HUES6 (cell line): ENCODE data around the gene LYZL4.

Source experiments
- H3K27ac ChIP-seq: 2 replicates; pipeline ENCODE4 v1.7.0; 2013; ENCODE audit warnings: low read depth, mild to moderate bottlenecking, low read length, inconsistent platforms
- H3K27me3 ChIP-seq: 2 replicates; pipeline ENCODE4 v1.6.1; 2013; ENCODE audit warnings: low read length; ENCODE audit not compliant: control insufficient read depth, insufficient read depth
- H3K36me3 ChIP-seq: 2 replicates; pipeline ENCODE4 v1.6.1; 2013; ENCODE audit warnings: low read length; ENCODE audit not compliant: control insufficient read depth, insufficient read depth
- H3K4me1 ChIP-seq: 2 replicates; pipeline ENCODE4 v1.6.1; 2013; ENCODE audit warnings: low read length; ENCODE audit not compliant: control insufficient read depth, insufficient read depth
- H3K4me3 ChIP-seq: 2 replicates; pipeline ENCODE4 v1.5.1; 2013; ENCODE audit warnings: low read depth, low read length
- H3K9ac ChIP-seq: one replicate; pipeline ENCODE4 v1.6.1; 2013; ENCODE audit warnings: mild to moderate bottlenecking, low read length
- H3K9me3 ChIP-seq: 2 replicates; pipeline ENCODE4 v1.6.1; 2013; ENCODE audit warnings: low read depth, low read length; ENCODE audit not compliant: control insufficient read depth, insufficient read depth

The LYZL4 gene

DNA sequence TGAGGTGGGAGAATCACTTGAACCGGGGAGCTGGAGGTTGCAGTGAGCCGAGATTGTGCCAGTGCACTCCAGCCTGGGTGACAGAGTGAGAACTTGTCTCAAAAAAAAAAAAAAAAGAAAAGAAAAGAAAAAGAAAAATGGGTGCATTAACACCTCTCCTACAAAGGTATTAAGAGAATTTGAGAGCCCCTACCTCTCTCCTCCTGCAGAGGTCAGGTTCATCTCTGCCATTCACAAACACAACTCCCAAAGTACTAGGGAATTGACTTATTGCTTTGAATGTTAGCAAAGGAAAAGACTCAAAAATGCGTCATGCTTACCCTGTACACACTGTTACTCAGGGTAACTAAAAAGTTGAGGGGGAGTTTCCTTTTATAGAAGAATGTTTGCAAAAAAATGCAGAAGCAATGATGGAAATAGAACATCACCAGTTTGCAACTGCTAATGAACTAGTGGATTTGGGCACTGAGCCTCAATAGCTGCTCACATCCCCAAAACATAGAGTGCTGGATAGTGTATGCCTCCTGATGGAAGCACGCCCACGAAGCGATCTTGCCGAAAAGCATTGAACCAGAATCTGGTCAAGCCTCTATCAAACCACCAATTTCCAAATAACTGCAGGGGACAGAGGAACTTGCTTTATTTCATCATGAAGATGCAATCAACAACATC is 15.5 kb upstream of the LYZL4 start:
- H3K36me3 ChIP-seq: no peaks in the 10 kb centered on the region
- no peak overlapping the region for H3K4me3 ChIP-seq
- no peak overlapping the region for H3K27ac ChIP-seq
- H3K4me1 ChIP-seq: 0 out of 2 replicates have a peak, but pooled peaks cover 2% of the 10 kb centered on the region
- H3K9me3 ChIP-seq: no peaks in the 10 kb centered on the region
- H3K27me3 ChIP-seq: no peaks in the 10 kb centered on the region
- H3K9ac ChIP-seq: no peak overlapping the region

DNA sequence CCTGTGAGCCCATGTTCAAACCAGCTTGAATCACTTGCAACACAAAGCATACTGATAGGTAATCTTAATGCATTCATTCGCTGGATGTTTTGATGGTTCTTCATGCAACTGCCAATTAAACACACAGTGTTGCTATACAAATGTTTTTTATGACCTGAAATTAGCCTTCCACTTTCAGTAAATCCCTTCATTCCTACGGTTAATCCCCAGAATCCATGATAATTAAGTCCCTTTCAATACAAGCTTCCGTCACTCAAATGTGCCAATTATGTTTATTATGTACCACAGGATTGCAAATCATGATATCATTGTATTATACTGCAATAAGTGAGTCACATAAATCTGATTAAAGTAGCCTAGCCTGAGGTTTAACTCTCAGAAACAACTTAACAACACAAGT is 14.5 kb upstream of the LYZL4 start:
- no peak overlapping the region for H3K9ac ChIP-seq
- H3K4me3 ChIP-seq: no peak overlapping the region
- H3K4me1 ChIP-seq: 0 out of 2 replicates have a peak, but pooled peaks cover 2% of the 10 kb centered on the region
- H3K27ac ChIP-seq: no peak overlapping the region
- H3K9me3 ChIP-seq: no peaks in the 10 kb centered on the region
- H3K27me3 ChIP-seq: no peaks in the 10 kb centered on the region
- H3K36me3 ChIP-seq: no peaks in the 10 kb centered on the region

DNA sequence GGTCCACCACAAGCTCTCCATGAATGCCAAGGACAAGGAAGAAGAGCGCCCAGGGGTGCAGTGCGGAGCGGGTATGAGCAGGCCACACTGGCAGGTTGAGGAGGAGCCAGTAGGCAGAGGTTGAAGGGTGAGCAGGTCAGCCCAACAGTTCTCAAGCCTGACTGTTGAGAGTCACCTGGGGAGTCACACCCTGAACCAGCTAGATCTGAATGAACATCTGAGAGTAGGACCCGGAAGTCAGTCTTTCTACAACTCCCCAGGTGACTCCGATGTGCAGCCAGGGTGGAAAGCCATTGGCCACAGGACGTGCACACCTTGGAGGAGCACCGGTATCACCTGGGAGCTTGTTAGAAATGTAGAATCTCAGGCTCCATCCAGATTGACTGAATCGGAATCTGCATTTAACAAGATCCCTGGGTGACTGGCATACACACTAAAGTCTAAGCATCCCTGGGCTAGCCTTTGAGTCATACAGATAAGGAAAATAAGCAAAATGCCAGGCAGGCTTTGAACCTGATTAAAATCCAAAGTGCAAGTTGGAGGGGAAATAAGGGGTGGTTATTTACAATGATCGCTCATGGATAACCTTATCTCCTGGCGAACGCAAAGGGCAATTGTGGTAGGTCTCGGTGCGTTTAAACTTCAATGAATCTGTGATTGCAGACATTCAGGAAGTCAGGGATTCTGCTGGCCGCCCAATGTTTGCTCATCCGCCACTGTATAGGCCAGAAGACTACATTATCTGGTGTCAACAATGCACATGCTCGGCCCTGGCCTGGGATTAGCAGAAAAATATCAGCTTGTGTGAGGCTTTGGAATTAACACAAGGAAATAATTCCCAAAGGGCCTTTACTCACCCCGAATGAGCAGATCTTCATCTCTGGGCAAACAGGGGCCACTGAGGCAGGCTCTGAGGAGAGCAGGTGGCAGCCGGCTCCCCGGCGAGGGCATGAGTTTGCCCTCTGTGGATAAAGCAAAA is 11.7 kb upstream of the LYZL4 start:
- H3K9ac ChIP-seq: no peak overlapping the region
- H3K36me3 ChIP-seq: no peaks in the 10 kb centered on the region
- H3K4me1 ChIP-seq: no peaks in the 10 kb centered on the region
- H3K27me3 ChIP-seq: no peaks in the 10 kb centered on the region
- H3K9me3 ChIP-seq: no peaks in the 10 kb centered on the region
- no peak overlapping the region for H3K27ac ChIP-seq
- H3K4me3 ChIP-seq: no peak overlapping the region

DNA sequence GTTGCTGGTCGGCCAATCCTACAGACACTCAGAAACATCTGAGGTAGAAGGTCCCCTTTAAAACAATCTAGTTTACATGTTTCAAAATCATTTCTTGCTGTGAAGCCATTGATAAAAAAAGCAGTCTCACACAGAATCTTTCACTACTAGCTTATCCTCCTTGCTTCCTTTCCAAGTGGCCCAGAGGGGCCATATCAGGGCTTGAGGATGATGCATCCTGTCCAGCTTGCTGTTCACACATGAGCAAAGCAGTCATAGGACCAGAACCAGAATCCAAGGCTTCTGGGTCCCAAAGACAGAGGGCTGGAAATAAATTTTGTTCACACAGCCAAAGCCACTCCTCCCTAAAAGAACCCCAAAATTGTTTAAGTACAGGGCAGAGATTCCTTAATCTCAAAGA is 9.2 kb upstream of the LYZL4 start:
- H3K9me3 ChIP-seq: no peaks in the 10 kb centered on the region
- no peaks in the 10 kb centered on the region for H3K36me3 ChIP-seq
- H3K4me1 ChIP-seq: no peaks in the 10 kb centered on the region
- no peak overlapping the region for H3K4me3 ChIP-seq
- H3K27ac ChIP-seq: no peak overlapping the region
- no peak overlapping the region for H3K9ac ChIP-seq
- no peaks in the 10 kb centered on the region for H3K27me3 ChIP-seq

DNA sequence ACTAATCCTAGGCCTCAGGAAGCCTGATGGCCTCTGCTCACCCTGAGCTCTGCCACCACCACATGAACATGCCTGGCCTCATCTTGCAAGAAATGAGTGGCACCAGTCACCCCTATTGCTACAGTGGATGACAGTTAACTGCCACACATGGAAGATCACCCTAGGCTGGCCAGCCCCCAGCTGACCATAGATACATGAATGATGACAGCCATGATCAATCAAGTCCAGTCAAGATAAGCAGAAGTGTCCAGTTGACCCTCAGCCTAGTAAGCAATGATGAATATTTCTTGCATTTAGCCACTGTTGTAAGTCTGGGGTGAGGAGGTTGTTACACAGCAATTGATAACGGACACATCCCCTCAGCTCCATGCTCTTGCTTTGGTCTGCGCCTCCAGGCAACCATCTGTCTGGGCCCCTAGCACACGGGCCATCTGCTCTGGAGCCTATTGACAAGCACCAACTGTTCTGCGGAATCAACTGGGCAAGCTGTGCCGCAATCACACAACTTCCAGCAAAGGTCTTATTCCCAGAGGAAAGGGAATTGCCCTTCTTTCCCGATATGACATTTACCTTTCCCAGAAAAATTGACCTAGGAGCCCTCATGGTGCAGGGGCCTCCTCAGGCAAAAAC is 2.2 kb upstream of the LYZL4 start:
- no peaks in the 10 kb centered on the region for H3K9me3 ChIP-seq
- no peaks in the 10 kb centered on the region for H3K4me1 ChIP-seq
- H3K4me3 ChIP-seq: no peak overlapping the region
- H3K9ac ChIP-seq: no peak overlapping the region
- H3K36me3 ChIP-seq: no peaks in the 10 kb centered on the region
- H3K27me3 ChIP-seq: no peaks in the 10 kb centered on the region
- H3K27ac ChIP-seq: no peak overlapping the region

DNA sequence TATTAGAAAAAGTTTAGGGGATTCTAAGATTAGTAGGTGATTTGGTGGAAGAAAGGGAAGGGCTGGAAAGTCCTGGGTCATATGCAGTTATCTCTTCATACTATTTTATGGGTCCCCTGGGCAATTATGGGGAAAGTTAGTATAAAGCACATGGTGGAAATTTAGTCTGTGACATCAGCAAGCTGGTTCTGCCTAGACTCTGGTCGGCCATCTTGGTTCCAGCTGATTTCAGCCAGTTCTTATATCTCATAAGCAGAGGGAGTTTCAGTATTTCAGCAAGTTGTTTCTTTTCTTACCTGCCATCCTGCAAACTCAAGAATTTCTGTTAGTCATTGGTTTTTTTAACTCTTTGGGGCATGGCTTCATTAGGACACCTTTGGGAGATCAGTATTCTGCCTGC is 1.0 kb upstream of the LYZL4 start:
- Histone ChIP-seq H3K27me3 (no peaks in the 10 kb centered on the region), H3K4me3 (no peak overlapping the region), H3K27ac (no peak overlapping the region), H3K4me1 (no peaks in the 10 kb centered on the region), H3K9ac (no peak overlapping the region), H3K9me3 (no peaks in the 10 kb centered on the region), H3K36me3 (no peaks in the 10 kb centered on the region)

DNA sequence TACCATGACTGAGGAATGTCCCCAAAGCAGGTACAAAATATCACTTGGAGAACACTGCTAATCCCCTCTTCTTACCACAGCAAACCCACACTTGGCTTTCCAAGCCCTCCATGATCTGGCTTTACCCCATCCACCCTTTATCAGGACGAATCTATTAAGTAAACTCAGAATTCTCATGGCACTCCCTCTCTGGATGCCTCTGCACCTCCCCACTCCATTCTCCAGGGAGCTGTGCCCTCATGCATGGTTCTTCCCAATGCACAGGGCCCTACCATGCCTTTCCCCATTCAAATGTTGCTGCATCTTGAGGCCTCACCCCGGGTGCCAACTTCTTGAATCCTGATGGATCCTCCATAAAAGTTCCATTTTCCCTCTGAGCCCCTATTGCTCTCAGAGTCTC is 2.3 kb downstream of the LYZL4 start:
- H3K27me3 ChIP-seq: no peaks in the 10 kb centered on the region
- H3K9ac ChIP-seq: no peak overlapping the region
- no peaks in the 10 kb centered on the region for H3K4me1 ChIP-seq
- H3K36me3 ChIP-seq: no peaks in the 10 kb centered on the region
- no peaks in the 10 kb centered on the region for H3K9me3 ChIP-seq
- no peak overlapping the region for H3K4me3 ChIP-seq
- H3K27ac ChIP-seq: no peak overlapping the region

DNA sequence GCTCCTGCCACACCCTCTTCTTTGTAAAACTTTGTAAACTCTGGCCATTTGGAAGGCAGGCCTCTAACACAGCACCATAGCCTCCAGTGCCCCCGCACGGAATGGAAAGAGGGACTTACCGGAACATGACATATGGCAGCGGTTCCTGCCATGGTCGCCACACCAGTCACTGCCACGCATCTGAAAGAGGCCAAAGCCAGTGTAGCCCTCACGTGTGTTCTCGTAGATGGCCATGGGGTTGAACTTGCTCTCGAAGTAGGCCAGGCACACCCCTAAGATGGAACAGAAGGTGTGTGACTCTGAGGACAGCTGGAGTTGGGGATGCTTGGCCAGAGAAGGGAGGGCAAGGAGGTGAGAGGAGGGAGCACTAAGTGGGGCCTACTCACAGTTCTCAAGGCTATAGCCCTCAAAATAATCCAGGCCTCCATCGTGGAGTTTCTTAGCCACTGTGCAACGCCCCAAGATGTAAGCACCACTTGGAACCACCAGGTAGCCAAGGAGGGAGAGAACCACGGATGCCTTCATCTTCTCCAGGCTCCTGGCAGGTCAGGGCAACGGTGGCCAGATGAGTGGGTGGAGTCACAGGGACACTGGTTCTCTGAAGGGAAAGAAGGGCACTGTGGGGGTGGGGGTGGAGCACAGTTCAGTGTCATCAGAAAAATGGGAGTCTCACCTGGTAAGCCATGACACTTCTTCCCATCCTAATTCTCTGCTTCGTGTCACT is 3.5 kb downstream of the LYZL4 start:
- H3K27me3 ChIP-seq: no peaks in the 10 kb centered on the region
- no peak overlapping the region for H3K27ac ChIP-seq
- H3K9ac ChIP-seq: no peak overlapping the region
- no peaks in the 10 kb centered on the region for H3K9me3 ChIP-seq
- no peaks in the 10 kb centered on the region for H3K4me1 ChIP-seq
- no peak overlapping the region for H3K4me3 ChIP-seq
- no peaks in the 10 kb centered on the region for H3K36me3 ChIP-seq

DNA sequence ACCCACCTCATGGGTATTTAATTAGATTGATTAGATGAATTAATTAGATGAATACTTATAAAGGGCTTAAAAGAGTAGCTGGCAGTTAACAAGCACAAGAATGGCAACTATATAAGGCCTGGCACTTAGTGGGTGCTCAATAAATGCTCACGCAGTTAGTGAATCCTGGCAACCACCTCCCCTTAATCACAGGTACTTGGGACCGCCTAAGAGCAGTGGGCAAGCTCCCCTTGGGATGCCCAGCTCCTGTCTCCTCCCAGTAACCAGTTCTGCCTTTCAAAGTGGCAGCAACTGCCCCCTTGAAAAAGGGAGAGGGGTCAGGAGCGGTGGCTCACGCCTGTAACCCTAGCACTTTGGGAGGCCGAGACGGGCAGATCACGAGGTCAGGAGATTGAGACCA is 4.6 kb downstream of the LYZL4 start:
- no peaks in the 10 kb centered on the region for H3K4me1 ChIP-seq
- H3K9me3 ChIP-seq: no peaks in the 10 kb centered on the region
- H3K4me3 ChIP-seq: no peak overlapping the region
- no peaks in the 10 kb centered on the region for H3K36me3 ChIP-seq
- no peak overlapping the region for H3K27ac ChIP-seq
- H3K9ac ChIP-seq: no peak overlapping the region
- no peaks in the 10 kb centered on the region for H3K27me3 ChIP-seq

DNA sequence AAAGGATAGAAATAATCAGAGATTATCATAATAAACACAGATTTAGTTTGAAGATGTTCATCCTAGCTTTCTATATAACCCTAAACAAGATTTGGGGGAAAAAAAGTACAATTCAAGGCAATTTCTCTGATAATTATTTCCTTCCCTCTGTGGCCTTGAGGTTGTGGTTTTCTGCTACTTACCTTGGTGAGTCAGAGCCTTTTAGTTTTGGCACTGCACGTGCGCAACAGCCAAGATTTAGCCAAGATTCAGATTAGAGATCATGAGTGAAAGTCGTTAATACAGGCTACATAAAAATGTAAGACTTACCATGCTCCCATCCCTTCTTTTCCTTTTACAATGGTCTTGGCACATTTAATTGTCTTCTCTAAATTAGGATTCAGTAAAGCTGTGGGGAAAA is 6.7 kb downstream of the LYZL4 start:
- H3K27me3 ChIP-seq: no peaks in the 10 kb centered on the region
- H3K9ac ChIP-seq: no peak overlapping the region
- H3K4me1 ChIP-seq: no peaks in the 10 kb centered on the region
- H3K27ac ChIP-seq: no peak overlapping the region
- no peaks in the 10 kb centered on the region for H3K9me3 ChIP-seq
- H3K4me3 ChIP-seq: no peak overlapping the region
- no peaks in the 10 kb centered on the region for H3K36me3 ChIP-seq
